ENCODE data around the gene BRD7. TPM values are rescaled to one million over a fixed set of nuclear protein-coding genes. Genes with fewer than 3 reads are reported as not detected.

BRD7 gene
- total RNA-seq, 1 experiment from 2014 or later = 81.6 TPM

- Histone ChIP-seq H3K27ac (no peak overlapping the region), H3K4me1 (no peaks in the 10 kb centered on the region; the same call in 1 of the 2 replicates), H3K36me3 (no peaks in the 10 kb centered on the region), H3K4me3 (no peak overlapping the region), H3K9me3 (replicated peaks) (no peaks in the 10 kb centered on the region), H3K27me3 (0 out of 2 replicates have a peak, but pooled peaks cover 3% of the 10 kb centered on the region)
- DNase-seq = no peak
Observed at GRCh38 chr16:50373780-50374179, 5.0 kb upstream of the BRD7 start.

- no peak overlapping the region for H3K27ac ChIP-seq
Observed at GRCh38 chr16:50373345-50373701, 4.5 kb upstream of the BRD7 start.

GRCh38 chr16:50372611-50373344, 4.0 kb upstream of the BRD7 start:
- Histone ChIP-seq H3K36me3 (no peaks in the 10 kb centered on the region), H3K4me1 (no peaks in the 10 kb centered on the region; the same call in 1 of the 2 replicates), H3K27me3 (0 out of 2 replicates have a peak, but pooled peaks cover 3% of the 10 kb centered on the region), H3K4me3 (no peak overlapping the region), H3K9me3 (replicated peaks) (no peaks in the 10 kb centered on the region), H3K27ac (no peak overlapping the region)
- peak in 1 of 2 experiments; percentile 16 for DNase-seq

More at GRCh38 chr16:50373345-50373701, 4.5 kb upstream of the BRD7 start:
- Histone ChIP-seq H3K9me3 (replicated peaks) (no peaks in the 10 kb centered on the region), H3K4me3 (no peak overlapping the region), H3K27me3 (0 out of 2 replicates have a peak, but pooled peaks cover 3% of the 10 kb centered on the region), H3K4me1 (no peaks in the 10 kb centered on the region; the same call in 1 of the 2 replicates), H3K36me3 (no peaks in the 10 kb centered on the region)
- DNase-seq = no peak

GRCh38 chr16:50371936-50372595, 3.3 kb upstream of the BRD7 start:
- DNase-seq = peak in 1 of 2 experiments; percentile 26
- Histone ChIP-seq H3K4me3 (no peak overlapping the region), H3K36me3 (no peaks in the 10 kb centered on the region; the same call in 1 of the 2 replicates), H3K27me3 (0 out of 2 replicates have a peak, but pooled peaks cover 3% of the 10 kb centered on the region), H3K4me1 (no peaks in the 10 kb centered on the region; the same call in 1 of the 2 replicates), H3K9me3 (replicated peaks) (no peaks in the 10 kb centered on the region), H3K27ac (no peak overlapping the region)

GRCh38 chr16:50371036-50371716, 2.4 kb upstream of the BRD7 start:
- DNase-seq = no peak
- Histone ChIP-seq H3K27ac (no peak overlapping the region), H3K27me3 (0 out of 2 replicates have a peak, but pooled peaks cover 3% of the 10 kb centered on the region), H3K36me3 (peaks cover 7% of the 10 kb centered on the region), H3K9me3 (replicated peaks) (no peaks in the 10 kb centered on the region), H3K4me1 (no peaks in the 10 kb centered on the region; the same call in 1 of the 2 replicates), H3K4me3 (no peak overlapping the region)

GRCh38 chr16:50369133-50369804, 481 bp upstream of the BRD7 start:
- Histone ChIP-seq H3K4me3 (peak overlapping the region; percentile 56), H3K9me3 (replicated peaks) (no peaks in the 10 kb centered on the region), H3K36me3 (peaks cover 22% of the 10 kb centered on the region), H3K27ac (no peak overlapping the region), H3K4me1 (no peaks in the 10 kb centered on the region; the same call in 1 of the 2 replicates), H3K27me3 (no peaks in the 10 kb centered on the region)
- no peak for DNase-seq

GRCh38 chr16:50367777-50368409, 895 bp downstream of the BRD7 start:
- DNase-seq = no peak
- Histone ChIP-seq H3K36me3 (peaks cover 30% of the 10 kb centered on the region), H3K27ac (peak overlapping the region; percentile 55), H3K4me3 (peak overlapping the region; percentile 99), H3K9me3 (replicated peaks) (no peaks in the 10 kb centered on the region), H3K27me3 (no peaks in the 10 kb centered on the region), H3K4me1 (no peaks in the 10 kb centered on the region; the same call in 1 of the 2 replicates)

GRCh38 chr16:50365791-50366575, 2.8 kb downstream of the BRD7 start:
- DNase-seq = no peak
- Histone ChIP-seq H3K36me3 (peaks cover 49% of the 10 kb centered on the region), H3K4me3 (no peak overlapping the region), H3K27ac (no peak overlapping the region), H3K4me1 (no peaks in the 10 kb centered on the region; the same call in 1 of the 2 replicates), H3K9me3 (replicated peaks) (no peaks in the 10 kb centered on the region), H3K27me3 (no peaks in the 10 kb centered on the region)

GRCh38 chr16:50363656-50364055, 5.1 kb downstream of the BRD7 start:
- DNase-seq = no peak
- H3K4me1 ChIP-seq = no peaks in the 10 kb centered on the region; the same call in 1 of the 2 replicates
- H3K36me3 ChIP-seq = peaks cover 65% of the 10 kb centered on the region
- no peaks in the 10 kb centered on the region for H3K27me3 ChIP-seq
- H3K27ac ChIP-seq = no peak overlapping the region
- no peaks in the 10 kb centered on the region for H3K9me3 ChIP-seq (replicated peaks)
- H3K4me3 ChIP-seq = no peak overlapping the region

- H3K27me3 ChIP-seq = no peaks in the 10 kb centered on the region
- no peak overlapping the region for H3K27ac ChIP-seq
- H3K36me3 ChIP-seq = peaks cover 62% of the 10 kb centered on the region
- no peak overlapping the region for H3K4me3 ChIP-seq
- no peak for DNase-seq
- no peaks in the 10 kb centered on the region for H3K9me3 ChIP-seq (replicated peaks)
- H3K4me1 ChIP-seq = no peaks in the 10 kb centered on the region
Observed at GRCh38 chr16:50360779-50361178, 8.0 kb downstream of the BRD7 start.

- Histone ChIP-seq H3K9me3 (replicated peaks) (no peaks in the 10 kb centered on the region), H3K4me1 (no peaks in the 10 kb centered on the region), H3K36me3 (peaks cover 60% of the 10 kb centered on the region), H3K27ac (no peak overlapping the region), H3K27me3 (no peaks in the 10 kb centered on the region), H3K4me3 (no peak overlapping the region)
- no peak for DNase-seq
Observed at GRCh38 chr16:50360033-50360778, 8.6 kb downstream of the BRD7 start.

GRCh38 chr16:50359626-50360025, 9.2 kb downstream of the BRD7 start:
- H3K4me3 ChIP-seq = no peak overlapping the region
- H3K27me3 ChIP-seq = no peaks in the 10 kb centered on the region
- no peak overlapping the region for H3K27ac ChIP-seq
- no peaks in the 10 kb centered on the region for H3K4me1 ChIP-seq
- DNase-seq = no peak
- H3K36me3 ChIP-seq = peaks cover 63% of the 10 kb centered on the region
- H3K9me3 ChIP-seq (replicated peaks) = no peaks in the 10 kb centered on the region
